ENCODE measurements around the gene CD101. TPM values are rescaled to one million over a fixed set of nuclear protein-coding genes. Genes with fewer than 3 reads are reported as not detected.
A peak's percentile ranks its signal among the peaks of the same experiment; 100 is the strongest.

CD101 gene
- total RNA-seq, 2 experiments from 2014 or later: 2.1 to 2.2 TPM

DNA sequence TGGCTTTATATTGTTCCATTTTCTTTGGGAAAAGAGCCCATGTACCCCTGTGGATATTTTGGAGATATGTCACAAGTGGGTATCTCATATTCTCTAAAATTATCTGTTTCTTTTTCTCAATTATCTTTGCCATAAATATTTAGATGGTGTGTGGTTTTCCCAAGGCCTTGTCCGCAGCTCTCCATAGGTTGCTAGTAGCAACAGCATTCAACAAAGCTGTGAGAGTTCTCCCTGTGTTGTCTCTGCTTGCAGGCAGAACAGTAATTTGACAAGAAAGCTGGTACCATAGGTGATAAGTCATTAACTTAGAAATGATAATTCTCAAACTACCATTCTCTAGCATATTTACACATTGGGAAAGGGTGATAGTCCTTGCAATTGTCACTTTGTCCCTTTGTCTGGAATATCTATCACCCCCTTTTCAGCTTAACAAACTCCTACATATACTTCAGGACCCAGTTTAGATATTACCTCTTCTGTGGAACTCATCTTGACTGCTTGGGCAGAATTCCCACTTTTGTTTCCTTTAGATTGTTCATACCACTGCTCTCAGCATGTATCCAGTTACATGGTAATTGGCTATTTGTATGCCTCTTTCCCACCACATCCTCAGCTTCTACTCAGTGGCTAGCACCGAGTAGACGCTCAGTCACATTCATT is 8.9 kb downstream of the CD101 start:
- DNase-seq (no peak), ATAC-seq (ENCODE audit: poor library complexity) (no peak)
- Histone ChIP-seq H3K36me3 (ENCODE audit: insufficient read depth, low read length) (peaks cover 6% of the 10 kb centered on the region), H3K4me1 (ENCODE audit: insufficient read depth, low read length) (peaks cover 38% of the 10 kb centered on the region), H3K27ac (ENCODE audit: low read depth in 1 of 2, low read length in 2 of 2) (no peak overlapping the region), H3K27me3 (ENCODE audit: control insufficient read depth in 1 of 2, insufficient read depth in 2 of 2, low read length in 2 of 2) (no peaks in the 10 kb centered on the region), H3K9me3 (ENCODE audit: control insufficient read depth in 1 of 2, insufficient read depth in 1 of 2, low read length in 2 of 2) (no peaks in the 10 kb centered on the region), H3K4me3 (ENCODE audit: low read length) (no peak overlapping the region)
- peaks cover 80% of the 10 kb centered on the region for H3K4me1 Mint-ChIP-seq (ENCODE audit: low read depth)
- POLR2A ChIA-PET: interaction anchor here (1.6 to 3.2 kb wide), 3 partner anchors 9 to 241 kb away, joined by 6 to 20 read pairs (median 8); partner anchors contain the start of gene CD101
- H3K27me3 Mint-ChIP-seq: no peaks in the 10 kb centered on the region
- H3K9me3 Mint-ChIP-seq: no peaks in the 10 kb centered on the region
- TF ChIP-seq, protein P1, sequence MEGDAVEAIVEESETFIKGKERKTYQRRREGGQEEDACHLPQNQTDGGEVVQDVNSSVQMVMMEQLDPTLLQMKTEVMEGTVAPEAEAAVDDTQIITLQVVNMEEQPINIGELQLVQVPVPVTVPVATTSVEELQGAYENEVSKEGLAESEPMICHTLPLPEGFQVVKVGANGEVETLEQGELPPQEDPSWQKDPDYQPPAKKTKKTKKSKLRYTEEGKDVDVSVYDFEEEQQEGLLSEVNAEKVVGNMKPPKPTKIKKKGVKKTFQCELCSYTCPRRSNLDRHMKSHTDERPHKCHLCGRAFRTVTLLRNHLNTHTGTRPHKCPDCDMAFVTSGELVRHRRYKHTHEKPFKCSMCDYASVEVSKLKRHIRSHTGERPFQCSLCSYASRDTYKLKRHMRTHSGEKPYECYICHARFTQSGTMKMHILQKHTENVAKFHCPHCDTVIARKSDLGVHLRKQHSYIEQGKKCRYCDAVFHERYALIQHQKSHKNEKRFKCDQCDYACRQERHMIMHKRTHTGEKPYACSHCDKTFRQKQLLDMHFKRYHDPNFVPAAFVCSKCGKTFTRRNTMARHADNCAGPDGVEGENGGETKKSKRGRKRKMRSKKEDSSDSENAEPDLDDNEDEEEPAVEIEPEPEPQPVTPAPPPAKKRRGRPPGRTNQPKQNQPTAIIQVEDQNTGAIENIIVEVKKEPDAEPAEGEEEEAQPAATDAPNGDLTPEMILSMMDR (IDR thresholded peaks at IDR 0.05): no peak
- H3K36me3 Mint-ChIP-seq (ENCODE audit: low read depth): peaks cover 6% of the 10 kb centered on the region
- H3K27ac Mint-ChIP-seq: peak overlapping the region; percentile 93
- intact Hi-C loops (cut with DNase I, micrococcal nuclease): no loop called here
- CTCF ChIA-PET: interaction anchor here (0.5 kb wide), 1 partner anchor 885 kb away, joined by 3 read pairs; no protein-coding TSS in a partner anchor
- H3K4me3 Mint-ChIP-seq: no peak overlapping the region

DNA sequence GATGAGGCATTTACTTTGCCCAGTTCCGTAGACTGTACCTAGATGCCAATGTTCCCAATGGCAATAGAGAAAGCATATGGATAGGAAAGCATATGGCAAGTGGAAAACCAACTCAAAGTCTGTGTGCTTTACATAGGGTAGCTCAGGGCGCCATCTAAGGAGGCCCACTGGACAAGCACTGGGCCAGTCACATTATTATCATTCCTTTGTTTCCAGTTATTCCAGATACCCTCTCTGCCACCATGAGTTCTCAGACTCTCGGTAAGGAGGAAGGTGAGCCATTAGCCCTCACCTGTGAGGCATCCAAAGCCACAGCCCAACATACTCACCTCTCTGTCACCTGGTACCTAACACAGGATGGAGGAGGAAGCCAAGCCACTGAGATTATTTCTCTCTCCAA is 9.8 kb downstream of the CD101 start:
- ChIA-PET POLR2A (interaction anchor here (1.8 kb wide), 1 partner anchor 10 kb away, joined by 8 read pairs; the partner anchor contains the start of gene CD101), CTCF (no interaction called here)
- TF ChIP-seq, protein P1 (IDR thresholded peaks at IDR 0.05): no peak
- H3K9me3 ChIP-seq (ENCODE audit: control insufficient read depth in 1 of 2, insufficient read depth in 1 of 2, low read length in 2 of 2): no peaks in the 10 kb centered on the region
- Mint-ChIP-seq H3K9me3 (no peaks in the 10 kb centered on the region), H3K4me3 (no peak overlapping the region), H3K4me1 (ENCODE audit: low read depth) (peaks cover 81% of the 10 kb centered on the region), H3K27ac (no peak overlapping the region), H3K27me3 (no peaks in the 10 kb centered on the region), H3K36me3 (ENCODE audit: low read depth) (peaks cover 6% of the 10 kb centered on the region)
- H3K4me1 ChIP-seq (ENCODE audit: insufficient read depth, low read length): peaks cover 38% of the 10 kb centered on the region
- no peak overlapping the region for H3K27ac ChIP-seq (ENCODE audit: low read depth in 1 of 2, low read length in 2 of 2)
- no peaks in the 10 kb centered on the region for H3K27me3 ChIP-seq (ENCODE audit: control insufficient read depth in 1 of 2, insufficient read depth in 2 of 2, low read length in 2 of 2)
- no peak overlapping the region for H3K4me3 ChIP-seq (ENCODE audit: low read length)
- intact Hi-C loops (cut with DNase I, micrococcal nuclease): no loop called here
- ATAC-seq (ENCODE audit: poor library complexity) (no peak), DNase-seq (no peak)
- H3K36me3 ChIP-seq (ENCODE audit: insufficient read depth, low read length): peaks cover 6% of the 10 kb centered on the region

DNA sequence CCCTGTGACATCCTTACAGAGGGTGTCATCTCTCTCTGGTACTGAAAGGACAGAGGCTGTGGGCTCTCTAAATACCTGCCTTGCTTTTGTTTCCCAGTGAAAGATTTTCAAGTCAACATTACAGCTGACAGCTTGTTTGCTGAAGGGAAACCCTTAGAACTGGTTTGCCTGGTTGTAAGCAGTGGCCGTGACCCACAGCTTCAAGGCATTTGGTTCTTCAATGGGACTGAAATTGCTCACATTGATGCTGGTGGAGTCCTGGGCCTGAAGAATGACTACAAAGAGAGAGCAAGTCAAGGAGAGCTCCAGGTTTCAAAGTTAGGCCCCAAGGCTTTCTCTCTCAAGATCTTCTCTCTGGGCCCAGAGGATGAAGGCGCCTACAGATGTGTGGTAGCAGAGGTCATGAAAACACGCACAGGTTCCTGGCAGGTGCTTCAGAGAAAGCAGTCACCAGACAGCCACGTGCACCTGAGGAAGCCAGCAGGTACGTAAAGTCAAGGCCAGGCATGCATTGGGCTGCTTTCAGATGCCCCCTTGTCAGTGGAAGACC is 11.8 kb downstream of the CD101 start:
- H3K27me3 ChIP-seq (ENCODE audit: control insufficient read depth in 1 of 2, insufficient read depth in 2 of 2, low read length in 2 of 2): no peaks in the 10 kb centered on the region
- no peak for ATAC-seq (ENCODE audit: poor library complexity)
- no peaks in the 10 kb centered on the region for H3K27me3 Mint-ChIP-seq
- H3K27ac ChIP-seq (ENCODE audit: low read depth in 1 of 2, low read length in 2 of 2): no peak overlapping the region
- ChIA-PET CTCF (no interaction called here), POLR2A (interaction anchor here (0.7 to 0.9 kb wide), 2 partner anchors 27 to 79 kb away, joined by 3 read pairs; no protein-coding TSS in a partner anchor)
- peak overlapping the region; percentile 4 for H3K27ac Mint-ChIP-seq
- H3K36me3 ChIP-seq (ENCODE audit: insufficient read depth, low read length): peaks cover 10% of the 10 kb centered on the region
- H3K4me3 ChIP-seq (ENCODE audit: low read length): no peak overlapping the region
- TF ChIP-seq, protein P1 (IDR thresholded peaks at IDR 0.05): no peak
- peaks cover 84% of the 10 kb centered on the region for H3K4me1 Mint-ChIP-seq (ENCODE audit: low read depth)
- H3K9me3 ChIP-seq (ENCODE audit: control insufficient read depth in 1 of 2, insufficient read depth in 1 of 2, low read length in 2 of 2): no peaks in the 10 kb centered on the region
- H3K4me1 ChIP-seq (ENCODE audit: insufficient read depth, low read length): peaks cover 37% of the 10 kb centered on the region
- intact Hi-C loops (cut with DNase I, micrococcal nuclease): no loop called here
- peak in 1 of 14 experiments; percentile 23 for DNase-seq
- H3K4me3 Mint-ChIP-seq: no peak overlapping the region
- peaks cover 6% of the 10 kb centered on the region for H3K36me3 Mint-ChIP-seq (ENCODE audit: low read depth)
- H3K9me3 Mint-ChIP-seq: no peaks in the 10 kb centered on the region
